ENCODE results near the gene FOXJ3. TPM values are rescaled to one million over a fixed set of nuclear protein-coding genes. Genes with fewer than 3 reads are reported as not detected.
"Not testable (repeated sequence)": the region's sequence is repeated elsewhere in the genome, so short reads cannot be mapped to it uniquely, and the experiment has no call there.

The FOXJ3 gene
- total RNA-seq, 1 donor, result 34.5 TPM

GRCh38 chr1:42209526-42210251 is 125.3 kb downstream of the FOXJ3 start:
- H3K4me3 ChIP-seq (ENCODE audit: low read depth, low read length), result no peak overlapping the region
- TF ChIP-seq CTCF (IDR thresholded peaks at IDR 0.05; ENCODE audit: insufficient read depth, low read depth, low read length), result no peak
- peak; percentile 26 for DNase-seq (ENCODE audit: low read depth)

- not testable (repeated sequence) for H3K4me3 ChIP-seq (ENCODE audit: low read depth, low read length); DNase-seq (ENCODE audit: low read depth)
Observed at GRCh38 chr1:42206930-42207329, 128.1 kb downstream of the FOXJ3 start.

- no peak overlapping the region for H3K4me3 ChIP-seq (ENCODE audit: low read depth, low read length)
- no peak for TF ChIP-seq CTCF (IDR thresholded peaks at IDR 0.05; ENCODE audit: insufficient read depth, low read depth, low read length)
- peak; percentile 67 for DNase-seq (ENCODE audit: low read depth)
Observed at GRCh38 chr1:42206164-42206563, 128.9 kb downstream of the FOXJ3 start.

DNA sequence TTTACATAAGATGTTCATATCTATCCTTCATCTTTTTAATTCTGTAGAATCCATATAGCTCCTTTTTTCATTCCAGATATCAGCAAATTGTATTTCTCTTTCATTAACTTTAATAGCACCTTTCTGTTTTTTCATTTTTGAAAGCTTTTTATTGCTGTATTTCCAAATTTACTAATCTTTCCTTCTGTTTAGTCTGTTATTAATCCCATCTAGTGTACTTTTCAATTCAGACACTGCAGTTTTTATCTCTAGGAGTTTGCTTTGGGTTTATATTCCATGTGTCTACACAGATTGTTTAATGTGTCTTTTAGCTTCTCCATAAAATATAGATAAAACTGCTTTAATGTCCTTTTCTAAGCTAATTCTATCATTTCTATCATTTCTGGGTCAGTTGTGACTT is 133.0 kb downstream of the FOXJ3 start:
- TF ChIP-seq CTCF (IDR thresholded peaks at IDR 0.05; ENCODE audit: insufficient read depth, low read depth, low read length), result no peak
- H3K4me3 ChIP-seq (ENCODE audit: low read depth, low read length), result no peak overlapping the region
- no peak for DNase-seq (ENCODE audit: low read depth)

- DNase-seq (ENCODE audit: low read depth), result no peak
- no peak overlapping the region for H3K4me3 ChIP-seq (ENCODE audit: low read depth, low read length)
- no peak for TF ChIP-seq CTCF (IDR thresholded peaks at IDR 0.05; ENCODE audit: insufficient read depth, low read depth, low read length)
Observed at GRCh38 chr1:42198251-42198650, 136.8 kb downstream of the FOXJ3 start.

- H3K4me3 ChIP-seq (ENCODE audit: low read depth, low read length), result no peak overlapping the region
- DNase-seq (ENCODE audit: low read depth), result no peak
- no peak for TF ChIP-seq CTCF (IDR thresholded peaks at IDR 0.05; ENCODE audit: insufficient read depth, low read depth, low read length)
Observed at GRCh38 chr1:42195841-42196240, 139.2 kb downstream of the FOXJ3 start.

GRCh38 chr1:42192106-42192505 is 142.9 kb downstream of the FOXJ3 start:
- no peak for DNase-seq (ENCODE audit: low read depth)
- no peak for TF ChIP-seq CTCF (IDR thresholded peaks at IDR 0.05; ENCODE audit: insufficient read depth, low read depth, low read length)
- no peak overlapping the region for H3K4me3 ChIP-seq (ENCODE audit: low read depth, low read length)

Measured in fibroblast of villous mesenchyme (primary cell).